Measurements from ENCODE around the gene RAI1.

DNA sequence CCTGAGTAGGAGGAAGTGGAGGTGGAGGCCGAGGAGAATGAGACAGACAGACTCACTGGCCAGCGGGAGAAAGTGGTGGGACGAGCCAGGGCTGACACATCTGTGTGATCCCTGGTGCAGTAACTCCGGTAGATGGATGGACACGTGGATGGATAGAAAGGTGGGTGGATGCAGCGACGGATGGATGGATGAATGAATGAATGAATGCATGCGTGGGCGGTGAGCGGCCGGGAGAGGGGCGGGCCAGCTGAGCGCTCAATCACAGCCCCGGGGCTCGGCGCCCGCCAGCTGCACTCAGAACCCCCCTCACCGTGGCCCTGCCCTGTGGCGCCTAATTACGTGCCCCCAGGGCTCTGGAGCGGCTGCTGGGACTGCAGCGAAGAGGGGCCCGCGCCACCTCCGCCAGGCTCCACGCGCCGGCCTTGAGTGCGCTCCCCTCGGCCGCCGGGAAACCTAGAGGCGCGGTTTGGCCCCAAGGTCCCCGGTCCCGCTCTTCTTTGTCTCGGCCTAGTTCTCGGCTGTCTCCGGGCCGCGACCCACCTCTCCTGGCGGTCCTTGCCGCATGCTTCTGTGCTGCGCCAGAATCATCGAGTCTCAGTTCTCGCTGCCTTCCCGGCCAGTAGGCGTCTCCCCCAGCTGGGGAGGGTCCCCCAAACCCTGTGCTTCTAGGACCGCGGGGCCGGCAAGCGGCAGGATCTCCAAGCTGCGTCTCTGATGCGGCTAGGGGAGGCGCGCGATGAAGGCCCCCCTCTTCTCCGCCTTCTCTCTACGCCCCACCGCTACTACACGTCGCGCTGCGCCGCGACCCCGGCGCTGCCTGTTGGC lies 41.0 kb downstream of the RAI1 start:
- TF ChIP-seq CTCF (conservative IDR thresholded peaks at IDR 0.05), result no peak
- TF ChIP-seq EZH2 (IDR thresholded peaks at IDR 0.05; ENCODE audit: low read depth), result no peak

All from PC-9 (cell line).